Endothelial cell of umbilical vein (primary cell): ENCODE measurements around the gene AGAP3. TPM values are rescaled to one million over a fixed set of nuclear protein-coding genes. Genes with fewer than 3 reads are reported as not detected.

Experiments used
- BruUV-seq: library from RNA; stranded (reverse); fragments of 400-500 nt; replicated peaks from 2 replicates; lab custom pipeline; 2021; lab: Mats Ljungman, UMichigan
- CTCF ChIA-PET: fragments of 300-600, 350-600 bp; sonication (Branson Sonifier 250); formaldehyde crosslinking; loops from one replicate; lab custom pipeline; 2021; ENCODE audit warnings: antibody characterized with exemption, inconsistent platforms; lab: Charles Lee
- POLR2A ChIA-PET: fragments of 300-600, 350-600 bp; sonication (Branson Sonifier 250); formaldehyde crosslinking; loops from one replicate; lab custom pipeline; 2021; ENCODE audit warnings: antibody characterized with exemption, inconsistent platforms; lab: Charles Lee
- DNase-seq: peaks from one replicate; pipeline ENCODE4 v3.0.0-alpha.2; 2011; ENCODE audit warnings: low read depth, low spot score
- FAIRE-seq: peaks from 2 replicates; lab custom pipeline; 2011; peaks lifted over from hg19 to GRCh38; lab: Jason Lieb, UNC
- H2AFZ ChIP-seq: 2 replicates; pipeline ENCODE4 v1.6.0; 2012; ENCODE audit warnings: low read depth, low read length, control low read depth, inconsistent platforms
- H3K27ac ChIP-seq: 2 replicates; pipeline ENCODE4 v1.5.1; 2011; ENCODE audit warnings: low read depth, mild to moderate bottlenecking, control low read depth, low read length, moderate library complexity; ENCODE audit not compliant: insufficient read depth
- H3K27me3 ChIP-seq, 2 experiments: 2 replicates each; pipeline versions ENCODE4 v1.6.0 to v1.6.1; 2011; ENCODE audit warnings: low read length in 2 of 2, mixed read lengths in 1 of 2; ENCODE audit not compliant: control insufficient read depth in 2 of 2, insufficient read depth in 2 of 2
- H3K36me3 ChIP-seq, 2 experiments: 2 replicates in 1 of 2; 3 replicates in 1 of 2; pipeline ENCODE4 v1.5.1; 2011; ENCODE audit warnings: low read length in 2 of 2, mild to moderate bottlenecking in 1 of 2, moderate library complexity in 1 of 2; ENCODE audit not compliant: control insufficient read depth in 2 of 2, insufficient read depth in 2 of 2; ENCODE audit errors: extremely low read depth in 1 of 2
- H3K4me1 ChIP-seq: 3 replicates; pipeline ENCODE4 v1.5.1; 2011; ENCODE audit warnings: mild to moderate bottlenecking, low read length; ENCODE audit not compliant: control insufficient read depth, insufficient read depth; ENCODE audit errors: extremely low read depth
- H3K4me2 ChIP-seq: 2 replicates; pipeline ENCODE4 v1.6.1; 2011; ENCODE audit warnings: low read length, control low read depth, mixed read lengths; ENCODE audit not compliant: insufficient read depth
- H3K4me3 ChIP-seq, 3 experiments: fragments of 200-600 bp in 1 of 3; sonication (generic), shearing (Covaris generic) in 1 of 3; replicated peaks in 1 of 3; 2 replicates each; pipeline ENCODE4 v1.5.1; 2011 to 2016; ENCODE audit warnings: control low read depth in 3 of 3, low read length in 3 of 3, mild to moderate bottlenecking in 2 of 3, inconsistent platforms in 1 of 3, low read depth in 1 of 3, moderate library complexity in 1 of 3; ENCODE audit not compliant: insufficient read depth in 1 of 3
- H3K79me2 ChIP-seq: 2 replicates; pipeline ENCODE4 v1.6.0; 2012; ENCODE audit warnings: low read length, inconsistent platforms; ENCODE audit not compliant: control insufficient read depth, insufficient read depth
- H3K9ac ChIP-seq: replicated peaks from 2 replicates; pipeline ENCODE3; 2011; ENCODE audit warnings: low read length, control low read depth; ENCODE audit not compliant: insufficient read depth; ENCODE audit errors: extremely low read depth
- H3K9me1 ChIP-seq: replicated peaks from 3 replicates; pipeline ENCODE4 v1.6.0; 2011; ENCODE audit warnings: mild to moderate bottlenecking, low read length; ENCODE audit not compliant: control insufficient read depth, insufficient read depth; ENCODE audit errors: extremely low read depth
- H3K9me3 ChIP-seq: replicated peaks from 2 replicates; pipeline ENCODE4 v1.5.1; 2012; ENCODE audit warnings: low read length, inconsistent platforms; ENCODE audit not compliant: control insufficient read depth, insufficient read depth
- H4K20me1 ChIP-seq: replicated peaks from 2 replicates; pipeline ENCODE3; 2011; ENCODE audit warnings: mild to moderate bottlenecking, low read length; ENCODE audit not compliant: control insufficient read depth, insufficient read depth; ENCODE audit errors: extremely low read depth
- EZH2 ChIP-seq: IDR thresholded peaks from 2 replicates; pipeline ENCODE4 v1.6.1; 2012; ENCODE audit warnings: borderline replicate concordance, low read depth, mild to moderate bottlenecking, moderate library complexity, low read length, inconsistent platforms; ENCODE audit not compliant: severe bottlenecking
- FOS ChIP-seq: IDR thresholded peaks from 2 replicates; pipeline ENCODE4 v1.6.1; 2011; ENCODE audit warnings: mild to moderate bottlenecking, low read length, moderate library complexity, borderline replicate concordance; ENCODE audit not compliant: insufficient read depth
- GATA2 ChIP-seq: IDR thresholded peaks from 2 replicates; pipeline ENCODE4 v1.7.0; 2011; ENCODE audit warnings: low read depth, mild to moderate bottlenecking, moderate library complexity, mixed read lengths, low read length; ENCODE audit not compliant: insufficient read length, insufficient read depth
- JUN ChIP-seq: IDR thresholded peaks from 2 replicates; pipeline ENCODE4 v1.6.1; 2011; ENCODE audit warnings: borderline replicate concordance, low read depth; ENCODE audit not compliant: insufficient read length, insufficient read depth
- MYC ChIP-seq: IDR thresholded peaks from one replicate; pipeline ENCODE4 v1.6.1; 2011; ENCODE audit warnings: mild to moderate bottlenecking, low read depth, low read length
- POLR2A ChIP-seq: IDR thresholded peaks from 2 replicates; pipeline ENCODE4 v1.6.1; 2012; ENCODE audit warnings: low read depth, mild to moderate bottlenecking, control low read depth, low read length
- POLR2AphosphoS5 ChIP-seq: IDR thresholded peaks from 2 replicates; pipeline ENCODE4 v1.6.1; 2012; ENCODE audit warnings: low read depth, mild to moderate bottlenecking, control low read depth, low read length, moderate library complexity; ENCODE audit not compliant: insufficient read depth
- dilution Hi-C: fragments of 300-500 bp; cut with MboI; formaldehyde crosslinking; loops from one replicate; pipeline ENCODE4 v1.15.0; 2019; ENCODE audit warnings: low sequenced_read_pairs; ENCODE audit not compliant: extremely low pct_ligation_motif_present
- intact Hi-C: fragments of 100-400 bp; cut with micrococcal nuclease; formaldehyde crosslinking; loops from one replicate; pipeline ENCODE4 v1.10.0; 2022
- polyA plus RNA-seq, 4 experiments: library from polyadenylated mRNA; depleted of rRNA in 3 of 4; stranded (reverse) in 3 of 4; unstranded in 1 of 4; fragments of >200 nt; gene quantifications; 2 replicates each; pipeline versions ENCODE4 v1.2.1 to v1.2.3, GENCODE V29; 2011 to 2012; ENCODE audit warnings: missing spikeins in 1 of 4
- total RNA-seq: library from RNA; stranded (reverse); gene quantifications from 2 replicates; pipeline ENCODE4 v1.2.3, GENCODE V29; 2021
- TF ChIP-seq, protein P1 (sequence below): IDR thresholded peaks from 2 replicates; pipeline ENCODE4 v1.6.1; 2011; ENCODE audit not compliant: insufficient read depth, insufficient read length
- TF ChIP-seq, protein P2 (sequence below), 2 donors: IDR thresholded peaks; 1 replicate in 1 of 2; 2 replicates in 1 of 2; pipeline ENCODE4 v1.5.1; 2011; ENCODE audit warnings: low read length in 2 of 2, mild to moderate bottlenecking in 2 of 2, moderate library complexity in 2 of 2, control low read depth in 1 of 2, inconsistent platforms in 1 of 2, low read depth in 1 of 2; ENCODE audit not compliant: insufficient read depth in 1 of 2; ENCODE audit errors: extremely low read depth in 1 of 2

AGAP3 gene
- total and polyA plus RNA-seq, 2 donors (not counting 3 experiments of a cell fraction or from before 2014, with no cell fraction given), result 171 to 174 TPM

DNA sequence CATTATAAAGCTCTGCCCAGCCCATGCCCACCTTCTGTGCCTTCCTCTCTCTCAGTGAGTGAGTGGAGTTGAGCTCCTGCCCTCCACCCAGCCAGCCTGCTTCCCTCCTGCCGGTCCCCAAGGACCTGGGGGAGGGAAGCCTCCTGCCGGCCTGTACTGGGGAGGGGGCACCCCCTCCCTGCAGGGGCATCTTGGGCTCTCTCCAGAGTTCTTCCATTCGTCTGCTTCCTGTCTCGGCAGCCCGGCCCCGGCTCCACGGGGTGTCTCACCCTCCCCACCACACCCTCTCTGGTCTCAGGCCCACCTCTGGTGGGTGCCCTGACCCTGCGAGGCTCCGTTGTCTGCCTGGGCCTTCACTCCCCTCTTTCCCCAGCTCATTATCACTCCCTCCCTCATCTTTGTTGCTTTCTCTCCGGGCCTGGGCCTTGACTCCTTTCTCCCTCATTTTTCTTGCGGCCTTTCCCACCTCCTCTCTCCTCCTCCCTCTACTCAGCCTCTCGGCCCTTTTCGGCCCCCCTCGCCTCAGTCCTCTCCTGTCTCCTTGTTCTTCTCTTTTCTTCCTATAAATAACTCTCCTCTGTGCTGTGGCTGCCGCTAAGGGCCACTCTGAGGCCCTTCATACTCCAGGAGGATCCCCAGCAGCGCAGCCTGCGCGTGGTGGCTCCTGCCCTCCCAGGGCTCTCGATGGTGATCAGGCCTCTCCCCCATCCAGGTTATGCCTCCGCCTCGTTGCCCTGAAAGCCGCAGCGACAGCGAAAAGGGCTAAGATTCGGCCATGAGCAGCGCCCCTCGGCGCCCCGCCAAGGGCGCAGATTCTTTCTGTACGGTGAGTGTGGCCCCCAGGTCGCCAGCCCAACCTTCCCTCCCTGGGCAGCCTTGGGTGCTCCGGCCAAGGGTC is 24.8 kb upstream of the AGAP3 start:
- FAIRE-seq (no peak), DNase-seq (no peak)
- peak overlapping the region; percentile 20 for H3K4me2 ChIP-seq
- intact Hi-C loops, result loop anchor here (1.0 kb wide), 1 partner anchor 50 kb away; no protein-coding TSS in a partner anchor
- H3K79me2 ChIP-seq, result peaks cover 34% of the 10 kb centered on the region
- H3K27me3 ChIP-seq, result no peaks in the 10 kb centered on the region
- no peaks in the 10 kb centered on the region for H3K9me3 ChIP-seq
- no TSS peak for BruUV-seq
- no peaks in the 10 kb centered on the region for H4K20me1 ChIP-seq
- TF ChIP-seq, protein P1, sequence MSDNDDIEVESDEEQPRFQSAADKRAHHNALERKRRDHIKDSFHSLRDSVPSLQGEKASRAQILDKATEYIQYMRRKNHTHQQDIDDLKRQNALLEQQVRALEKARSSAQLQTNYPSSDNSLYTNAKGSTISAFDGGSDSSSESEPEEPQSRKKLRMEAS, result no peak
- no peak for TF ChIP-seq MYC
- no peak for TF ChIP-seq EZH2
- no peak for TF ChIP-seq POLR2A
- TF ChIP-seq POLR2AphosphoS5, result no peak
- TF ChIP-seq, protein P2, sequence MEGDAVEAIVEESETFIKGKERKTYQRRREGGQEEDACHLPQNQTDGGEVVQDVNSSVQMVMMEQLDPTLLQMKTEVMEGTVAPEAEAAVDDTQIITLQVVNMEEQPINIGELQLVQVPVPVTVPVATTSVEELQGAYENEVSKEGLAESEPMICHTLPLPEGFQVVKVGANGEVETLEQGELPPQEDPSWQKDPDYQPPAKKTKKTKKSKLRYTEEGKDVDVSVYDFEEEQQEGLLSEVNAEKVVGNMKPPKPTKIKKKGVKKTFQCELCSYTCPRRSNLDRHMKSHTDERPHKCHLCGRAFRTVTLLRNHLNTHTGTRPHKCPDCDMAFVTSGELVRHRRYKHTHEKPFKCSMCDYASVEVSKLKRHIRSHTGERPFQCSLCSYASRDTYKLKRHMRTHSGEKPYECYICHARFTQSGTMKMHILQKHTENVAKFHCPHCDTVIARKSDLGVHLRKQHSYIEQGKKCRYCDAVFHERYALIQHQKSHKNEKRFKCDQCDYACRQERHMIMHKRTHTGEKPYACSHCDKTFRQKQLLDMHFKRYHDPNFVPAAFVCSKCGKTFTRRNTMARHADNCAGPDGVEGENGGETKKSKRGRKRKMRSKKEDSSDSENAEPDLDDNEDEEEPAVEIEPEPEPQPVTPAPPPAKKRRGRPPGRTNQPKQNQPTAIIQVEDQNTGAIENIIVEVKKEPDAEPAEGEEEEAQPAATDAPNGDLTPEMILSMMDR (IDR thresholded peaks at IDR 0.05; ENCODE audit: extremely low read depth in 1 of 2, insufficient read depth in 1 of 2, low read depth in 1 of 2, low read length in 2 of 2), result no peak
- no peak for TF ChIP-seq JUN
- TF ChIP-seq GATA2, result no peak
- TF ChIP-seq FOS, result no peak
- ChIA-PET CTCF (interaction anchor here (0.9 to 1.6 kb wide), 6 partner anchors 10 to 51 kb away, joined by 3 to 8 read pairs (median 4); partner anchors contain the start of gene FASTK), POLR2A (interaction anchor here (0.7 kb wide), 1 partner anchor 10 kb away, joined by 7 read pairs; no protein-coding TSS in a partner anchor)
- no peaks in the 10 kb centered on the region for H3K9me1 ChIP-seq
- dilution Hi-C loops, result no loop called here
- no peak overlapping the region for H2AFZ ChIP-seq
- H3K4me3 ChIP-seq, result peak overlapping the region in 1 of 3 experiments; percentile 66
- H3K27ac ChIP-seq, result no peak overlapping the region
- no peak overlapping the region for H3K9ac ChIP-seq
- H3K36me3 ChIP-seq, result peaks cover 3 to 25% of the 10 kb centered on the region in 2 experiments
- H3K4me1 ChIP-seq, result peaks cover 29% of the 10 kb centered on the region
